HepG2 (cell line): ENCODE measurements around the gene RNASE13. TPM values are rescaled to one million over a fixed set of nuclear protein-coding genes. Genes with fewer than 3 reads are reported as not detected.

ENCODE experiments used
- ARID2 ChIP-seq: sonication (generic); formaldehyde crosslinking; IDR thresholded peaks from 2 replicates; pipeline ENCODE4 v1.8.1; 2022; ENCODE audit warnings: mild to moderate bottlenecking, missing genetic modification reagents, borderline replicate concordance
- ATF7-NPFF ChIP-seq: sonication (generic); formaldehyde crosslinking; IDR thresholded peaks from 2 replicates; pipeline ENCODE4 v1.8.1; 2023; ENCODE audit warnings: mild to moderate bottlenecking, low read depth, missing genetic modification reagents, moderate library complexity
- BCL6 ChIP-seq: IDR thresholded peaks from 2 replicates; pipeline ENCODE4 v1.6.1; 2016; ENCODE audit warnings: missing genetic modification reagents, missing compliant biosample characterization
- DR1 ChIP-seq: sonication (generic); formaldehyde crosslinking; IDR thresholded peaks from 2 replicates; pipeline ENCODE4 v1.8.0; 2021; ENCODE audit warnings: mild to moderate bottlenecking, missing genetic modification reagents, inconsistent platforms
- HOXD1 ChIP-seq: sonication (generic); formaldehyde crosslinking; IDR thresholded peaks from 2 replicates; pipeline ENCODE4 v1.5.0; 2020; ENCODE audit warnings: missing genetic modification reagents
- JUND ChIP-seq: sonication (generic); formaldehyde crosslinking; IDR thresholded peaks from 2 replicates; pipeline ENCODE4 v1.8.0; 2022; ENCODE audit warnings: mild to moderate bottlenecking, missing genetic modification reagents
- MYNN ChIP-seq: sonication (generic); formaldehyde crosslinking; IDR thresholded peaks from 2 replicates; pipeline ENCODE4 v1.4.0; 2020; ENCODE audit warnings: mild to moderate bottlenecking, low read depth, missing genetic modification reagents
- PHF20 ChIP-seq: sonication (generic); formaldehyde crosslinking; IDR thresholded peaks from 2 replicates; pipeline ENCODE4 v1.5.0; 2020; ENCODE audit warnings: mild to moderate bottlenecking, missing genetic modification reagents
- RBAK ChIP-seq: sonication (generic); formaldehyde crosslinking; IDR thresholded peaks from 2 replicates; pipeline ENCODE4 v1.5.1; 2020; ENCODE audit warnings: mild to moderate bottlenecking, missing genetic modification reagents
- REL ChIP-seq: sonication (generic); formaldehyde crosslinking; conservative IDR thresholded peaks from 2 replicates; pipeline ENCODE4 v1.8.0; 2022; ENCODE audit warnings: mild to moderate bottlenecking, missing genetic modification reagents, moderate library complexity
- ZEB1 ChIP-seq: IDR thresholded peaks from 2 replicates; pipeline ENCODE4 v1.6.1; 2012; ENCODE audit warnings: mild to moderate bottlenecking, low read depth, inconsistent platforms; ENCODE audit not compliant: insufficient replicate concordance
- ZNF253 ChIP-seq: sonication (generic); formaldehyde crosslinking; IDR thresholded peaks from 2 replicates; pipeline ENCODE4 v1.8.0; 2022; ENCODE audit warnings: mild to moderate bottlenecking, missing genetic modification reagents, borderline replicate concordance
- ZNF263 ChIP-seq: sonication (generic); formaldehyde crosslinking; IDR thresholded peaks from 2 replicates; pipeline ENCODE4 v1.4.0; 2020; ENCODE audit warnings: missing genetic modification reagents
- ZNF354B ChIP-seq: sonication (generic); formaldehyde crosslinking; IDR thresholded peaks from 2 replicates; pipeline ENCODE4 v1.8.0; 2022; ENCODE audit warnings: mild to moderate bottlenecking, missing genetic modification reagents
- ZNF414 ChIP-seq: sonication (generic); formaldehyde crosslinking; IDR thresholded peaks from 2 replicates; pipeline ENCODE4 v1.5.0; 2020; ENCODE audit warnings: missing genetic modification reagents
- ZNF704 ChIP-seq: sonication (generic); formaldehyde crosslinking; IDR thresholded peaks from 2 replicates; pipeline ENCODE4 v1.8.1; 2023; ENCODE audit warnings: mild to moderate bottlenecking, inconsistent platforms, moderate library complexity, missing genetic modification reagents, borderline replicate concordance
- ZXDC ChIP-seq: sonication (generic); formaldehyde crosslinking; IDR thresholded peaks from 2 replicates; pipeline ENCODE4 v1.5.0; 2020; ENCODE audit warnings: mild to moderate bottlenecking, missing genetic modification reagents
- polyA plus RNA-seq, 8 experiments: library from polyadenylated mRNA; depleted of rRNA in 3 of 8; stranded (reverse) in 7 of 8; unstranded in 1 of 8; fragments of >200 nt; fragmentation: Illumina TruSeq in 4 of 8; extraction: Trizol in 4 of 8; gene quantifications; 2 replicates each; pipeline versions ENCODE4 v1.2.1 to v1.2.3, GENCODE V29; 2011 to 2016; ENCODE audit warnings: low read depth in 4 of 8, missing spikeins in 1 of 8, mixed read lengths in 1 of 8; ENCODE audit not compliant: insufficient read depth in 1 of 8
- total RNA-seq, 5 experiments: library from RNA; depleted of rRNA; stranded (reverse); fragments of >200 nt; fragmentation: Illumina TruSeq; extraction: Trizol; gene quantifications; 2 replicates each; pipeline ENCODE4 v1.2.3, GENCODE V29; 2016; ENCODE audit warnings: low read depth in 1 of 5
- TF ChIP-seq, protein P1 (sequence below): sonication (generic); formaldehyde crosslinking; IDR thresholded peaks from 2 replicates; pipeline ENCODE4 v1.8.0; 2022; ENCODE audit warnings: low read depth, missing genetic modification reagents
- TF ChIP-seq, protein P2 (sequence below): sonication (generic); formaldehyde crosslinking; IDR thresholded peaks from 2 replicates; pipeline ENCODE4 v1.5.0; 2020; ENCODE audit warnings: missing genetic modification reagents, mild to moderate bottlenecking, borderline replicate concordance
- TF ChIP-seq, protein P3 (sequence below): sonication (generic); formaldehyde crosslinking; IDR thresholded peaks from 2 replicates; pipeline ENCODE4 v1.5.1; 2020; ENCODE audit warnings: missing genetic modification reagents, mild to moderate bottlenecking, borderline replicate concordance

The RNASE13 gene
- total and polyA plus RNA-seq, 2 of the 13 experiments (the other 11 are each of a cell fraction or from before 2014, with no cell fraction given) = 1.0 TPM; not detected in 1

GRCh38 chr14:21071225-21072030 is 36.8 kb upstream of the RNASE13 start (continued):
- TF ChIP-seq ZEB1 (no peak), HOXD1 (CRISPR knock-in tag) (no peak), ZNF354B (CRISPR knock-in tag) (no peak), PHF20 (CRISPR knock-in tag) (peak; percentile 55), ARID2 (no peak), ZNF253 (CRISPR knock-in tag) (0 out of 2 replicates have a peak, but pooled peaks have one; percentile 3), RBAK (CRISPR knock-in tag) (no peak), REL (CRISPR knock-in tag) (peak; percentile 97), DR1 (CRISPR knock-in tag) (no peak), JUND (no peak), ATF7-NPFF (0 out of 2 replicates have a peak, but pooled peaks have one; percentile 23), ZNF414 (CRISPR knock-in tag) (no peak; the same call in 1 of the 2 replicates), ZXDC (CRISPR knock-in tag) (0 out of 2 replicates have a peak, but pooled peaks have one; percentile 12), ZNF704 (CRISPR knock-in tag) (no peak), MYNN (CRISPR knock-in tag) (no peak), ZNF263 (CRISPR knock-in tag) (peak; percentile 100), BCL6 (CRISPR knock-in tag) (peak; percentile 51)
- TF ChIP-seq, protein P1, sequence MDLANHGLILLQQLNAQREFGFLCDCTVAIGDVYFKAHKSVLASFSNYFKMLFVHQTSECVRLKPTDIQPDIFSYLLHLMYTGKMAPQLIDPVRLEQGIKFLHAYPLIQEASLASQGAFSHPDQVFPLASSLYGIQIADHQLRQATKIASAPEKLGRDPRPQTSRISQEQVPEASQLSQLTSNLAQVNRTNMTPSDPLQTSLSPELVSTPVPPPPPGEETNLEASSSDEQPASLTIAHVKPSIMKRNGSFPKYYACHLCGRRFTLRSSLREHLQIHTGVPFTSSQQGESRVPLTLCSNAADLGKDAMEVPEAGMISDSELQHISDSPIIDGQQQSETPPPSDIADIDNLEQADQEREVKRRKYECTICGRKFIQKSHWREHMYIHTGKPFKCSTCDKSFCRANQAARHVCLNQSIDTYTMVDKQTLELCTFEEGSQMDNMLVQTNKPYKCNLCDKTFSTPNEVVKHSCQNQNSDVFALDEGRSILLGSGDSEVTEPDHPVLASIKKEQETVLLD (CRISPR knock-in tag) = peak; percentile 58; the same call in 1 of the 2 replicates
- TF ChIP-seq, protein P2, sequence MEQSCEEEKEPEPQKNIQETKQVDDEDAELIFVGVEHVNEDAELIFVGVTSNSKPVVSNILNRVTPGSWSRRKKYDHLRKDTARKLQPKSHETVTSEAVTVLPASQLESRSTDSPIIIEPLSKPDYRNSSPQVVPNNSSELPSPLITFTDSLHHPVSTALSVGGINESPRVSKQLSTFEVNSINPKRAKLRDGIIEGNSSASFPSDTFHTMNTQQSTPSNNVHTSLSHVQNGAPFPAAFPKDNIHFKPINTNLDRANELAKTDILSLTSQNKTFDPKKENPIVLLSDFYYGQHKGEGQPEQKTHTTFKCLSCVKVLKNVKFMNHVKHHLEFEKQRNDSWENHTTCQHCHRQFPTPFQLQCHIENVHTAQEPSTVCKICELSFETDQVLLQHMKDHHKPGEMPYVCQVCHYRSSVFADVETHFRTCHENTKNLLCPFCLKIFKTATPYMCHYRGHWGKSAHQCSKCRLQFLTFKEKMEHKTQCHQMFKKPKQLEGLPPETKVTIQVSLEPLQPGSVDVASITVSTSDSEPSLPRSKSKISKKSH (CRISPR knock-in tag) = peak; percentile 87
- TF ChIP-seq, protein P3, sequence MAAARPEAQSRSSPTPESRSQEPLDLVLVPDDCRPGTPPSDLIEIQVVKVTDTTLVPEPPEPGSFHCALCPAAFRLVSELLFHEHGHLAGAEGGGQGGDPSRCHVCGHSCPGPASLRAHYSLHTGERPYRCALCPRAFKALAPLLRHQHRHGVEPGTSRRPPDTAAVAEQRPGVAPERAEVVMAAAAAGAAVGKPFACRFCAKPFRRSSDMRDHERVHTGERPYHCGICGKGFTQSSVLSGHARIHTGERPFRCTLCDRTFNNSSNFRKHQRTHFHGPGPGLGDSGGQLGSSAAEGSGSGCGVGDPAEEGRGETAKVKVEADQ (CRISPR knock-in tag) = no peak
